ENCODE results near the gene MTX2.
"Not testable (repeated sequence)": the region's sequence is repeated elsewhere in the genome, so short reads cannot be mapped to it uniquely, and the experiment has no call there.

MTX2 gene

GRCh38 chr2:176291335-176291734, 22.1 kb downstream of the MTX2 start:
- no peak for DNase-seq

GRCh38 chr2:176291809-176292283, 22.6 kb downstream of the MTX2 start:
- no peak for DNase-seq

DNA sequence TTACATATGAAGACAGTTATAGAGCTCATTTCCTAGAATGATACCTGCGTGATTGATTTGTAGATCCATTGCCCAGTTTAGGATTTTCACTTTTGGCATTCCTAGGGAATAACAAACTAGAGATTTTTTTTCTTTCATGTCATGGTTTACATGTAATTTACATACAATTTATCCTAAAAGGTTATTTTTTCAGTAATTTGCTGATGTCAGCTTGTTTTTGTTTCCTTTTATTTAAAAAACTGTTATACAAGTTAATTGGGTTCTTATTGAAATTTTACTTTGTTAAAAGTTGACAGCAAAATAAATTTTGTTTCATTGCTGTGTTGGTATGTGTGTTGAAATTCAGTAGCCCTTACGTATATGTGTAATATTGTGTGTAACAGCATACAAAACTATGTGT, 23.4 kb downstream of the MTX2 start:
- no peak for DNase-seq

- no peak for DNase-seq
Measured at GRCh38 chr2:176293334-176293733, 24.1 kb downstream of the MTX2 start.

DNA sequence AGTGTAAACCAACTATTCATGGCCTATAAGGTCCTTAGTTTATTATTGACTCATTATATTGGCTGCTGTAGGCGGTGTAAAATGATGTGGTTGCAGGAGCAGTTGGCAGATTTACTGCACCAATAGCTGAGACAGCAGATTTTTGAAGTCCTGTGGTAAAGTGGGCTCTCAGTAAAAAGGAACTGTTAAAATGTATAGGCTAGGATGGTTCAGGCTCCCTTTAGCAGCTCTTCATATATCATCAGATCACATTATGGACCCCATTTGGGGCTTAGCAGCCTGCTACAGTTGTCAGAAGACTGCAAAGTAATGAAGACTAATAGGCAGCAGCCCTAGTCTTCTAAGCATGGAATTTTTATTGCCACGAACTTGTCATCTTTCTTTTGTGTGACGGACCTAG, 27.8 kb downstream of the MTX2 start:
- no peak for DNase-seq

GRCh38 chr2:176297737-176298136, 28.5 kb downstream of the MTX2 start:
- DNase-seq: no peak

DNA sequence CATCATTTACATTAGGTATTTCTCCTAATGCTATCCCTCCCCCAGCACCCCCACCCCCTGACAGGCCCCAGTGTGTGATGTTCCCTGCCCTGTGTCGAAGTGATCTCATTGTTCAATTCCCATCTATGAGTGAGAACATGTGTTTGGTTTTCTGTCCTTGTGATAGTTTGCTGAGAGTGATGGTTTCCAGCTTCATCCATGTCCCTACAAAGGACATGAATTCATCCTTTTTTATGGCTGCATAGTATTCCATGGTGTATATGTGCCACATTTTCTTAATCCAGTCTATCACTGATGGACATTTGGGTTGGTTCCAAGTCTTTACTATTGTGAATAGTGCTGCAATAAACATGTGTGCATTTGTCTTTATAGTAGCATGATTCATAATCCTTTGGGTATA, 36.8 kb downstream of the MTX2 start:
- not testable (repeated sequence) for DNase-seq

DNA sequence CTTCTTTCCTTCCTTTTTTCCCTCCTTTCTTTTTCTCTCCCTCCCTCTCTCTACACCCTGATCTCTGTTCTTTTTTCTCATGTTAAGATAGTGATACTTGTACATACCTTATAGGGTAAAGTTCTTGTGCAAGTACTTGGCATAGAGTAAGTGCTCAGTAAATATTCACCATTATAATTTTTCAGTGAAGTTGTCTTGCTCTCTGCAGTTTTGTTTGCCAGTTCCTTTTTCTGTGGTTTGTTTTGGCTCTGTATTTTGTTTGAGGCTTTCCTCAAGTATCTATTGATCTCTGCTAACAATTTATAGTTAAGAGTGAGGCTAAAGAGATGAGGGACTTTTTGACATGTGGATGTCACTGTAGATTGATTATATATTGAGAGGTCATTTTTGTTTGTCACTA, 48.0 kb downstream of the MTX2 start:
- DNase-seq: no peak

GRCh38 chr2:176317623-176318065, 48.4 kb downstream of the MTX2 start:
- no peak for DNase-seq

DNA sequence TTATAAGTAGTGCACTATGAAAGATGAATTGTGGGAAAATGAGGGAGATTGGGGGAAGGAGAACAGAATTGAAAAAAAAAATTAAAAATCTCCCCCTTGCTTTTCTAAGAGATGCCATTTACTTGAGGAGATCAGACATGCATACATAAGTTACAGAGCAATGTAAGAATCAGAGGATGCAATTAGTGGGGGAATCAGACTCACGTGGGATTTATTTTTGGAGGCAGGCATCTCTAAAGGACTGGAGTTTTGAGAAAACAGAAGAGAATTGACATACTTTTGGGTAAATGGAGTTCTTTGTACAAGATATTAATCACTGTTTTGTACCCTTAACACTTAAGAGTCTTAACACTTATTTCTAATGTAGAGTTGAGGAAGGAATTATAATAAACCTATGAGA, 52.7 kb downstream of the MTX2 start:
- DNase-seq: no peak

GRCh38 chr2:176324862-176325261, 55.6 kb downstream of the MTX2 start:
- DNase-seq: no peak

- DNase-seq: no peak
Measured at GRCh38 chr2:176325732-176326131, 56.5 kb downstream of the MTX2 start.

- no peak for DNase-seq
Measured at GRCh38 chr2:176328149-176328548, 58.9 kb downstream of the MTX2 start.

- DNase-seq: no peak
Measured at GRCh38 chr2:176330612-176331011, 61.4 kb downstream of the MTX2 start.

- DNase-seq: no peak
Measured at GRCh38 chr2:176331646-176332045, 62.4 kb downstream of the MTX2 start.

GRCh38 chr2:176334729-176335128, 65.5 kb downstream of the MTX2 start:
- DNase-seq: no peak

- DNase-seq: no peak
Measured at GRCh38 chr2:176338395-176338794, 69.2 kb downstream of the MTX2 start.

- no peak for DNase-seq
Measured at GRCh38 chr2:176339208-176339607, 70.0 kb downstream of the MTX2 start.

- DNase-seq: no peak
Measured at GRCh38 chr2:176356251-176356650, 87.0 kb downstream of the MTX2 start.

DNA sequence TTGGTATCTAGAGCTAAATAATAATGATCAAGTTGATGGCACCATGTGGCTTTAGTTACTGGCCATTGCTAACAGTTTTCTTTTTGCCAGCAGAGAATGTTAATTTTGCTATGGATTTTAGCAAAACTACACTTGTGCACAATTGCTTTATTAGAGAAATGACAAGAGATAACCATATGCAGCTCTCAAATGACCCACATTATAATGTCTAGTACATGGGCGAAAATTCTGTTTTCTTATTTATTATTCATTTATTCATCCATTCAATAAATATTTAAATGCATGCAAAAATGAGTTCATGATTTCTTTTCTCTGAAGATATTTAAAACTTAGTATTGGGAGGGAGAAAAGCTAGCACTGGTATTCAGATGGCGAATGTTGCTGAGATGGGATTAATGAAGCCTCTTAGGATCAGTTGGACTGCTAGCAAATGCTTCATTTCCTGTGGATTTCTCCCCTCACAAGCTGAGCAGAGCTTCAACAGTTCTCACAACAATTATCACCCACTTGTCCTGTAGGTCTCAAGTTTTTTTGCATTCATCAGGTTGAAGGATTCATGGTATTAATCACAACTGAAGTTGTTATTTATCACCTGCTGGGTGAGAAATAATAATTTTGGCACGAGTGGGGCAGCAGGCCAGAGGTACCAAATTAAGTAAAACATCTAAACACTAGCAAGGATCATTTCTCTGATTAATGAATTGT, 95.2 kb downstream of the MTX2 start:
- DNase-seq: no peak

DNA sequence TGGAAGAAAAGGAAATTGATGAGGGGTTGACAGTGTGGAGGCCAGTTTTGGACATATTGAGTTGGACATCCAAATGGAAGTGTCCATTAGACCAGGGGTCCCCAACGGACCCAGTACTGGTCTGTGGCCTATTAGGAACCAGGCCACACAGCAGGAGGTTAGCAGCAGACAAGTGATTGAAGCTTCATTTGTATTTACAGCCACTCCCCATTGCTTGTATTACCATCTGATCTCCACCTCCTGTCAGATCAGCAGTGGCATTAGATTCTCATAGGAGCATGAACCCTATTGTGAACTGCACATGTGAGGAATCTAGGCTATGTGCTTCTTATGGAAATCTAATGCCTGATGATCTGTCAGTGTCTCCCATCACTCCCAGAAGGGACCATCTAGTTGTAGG, 99.1 kb downstream of the MTX2 start:
- DNase-seq: no peak

DNA sequence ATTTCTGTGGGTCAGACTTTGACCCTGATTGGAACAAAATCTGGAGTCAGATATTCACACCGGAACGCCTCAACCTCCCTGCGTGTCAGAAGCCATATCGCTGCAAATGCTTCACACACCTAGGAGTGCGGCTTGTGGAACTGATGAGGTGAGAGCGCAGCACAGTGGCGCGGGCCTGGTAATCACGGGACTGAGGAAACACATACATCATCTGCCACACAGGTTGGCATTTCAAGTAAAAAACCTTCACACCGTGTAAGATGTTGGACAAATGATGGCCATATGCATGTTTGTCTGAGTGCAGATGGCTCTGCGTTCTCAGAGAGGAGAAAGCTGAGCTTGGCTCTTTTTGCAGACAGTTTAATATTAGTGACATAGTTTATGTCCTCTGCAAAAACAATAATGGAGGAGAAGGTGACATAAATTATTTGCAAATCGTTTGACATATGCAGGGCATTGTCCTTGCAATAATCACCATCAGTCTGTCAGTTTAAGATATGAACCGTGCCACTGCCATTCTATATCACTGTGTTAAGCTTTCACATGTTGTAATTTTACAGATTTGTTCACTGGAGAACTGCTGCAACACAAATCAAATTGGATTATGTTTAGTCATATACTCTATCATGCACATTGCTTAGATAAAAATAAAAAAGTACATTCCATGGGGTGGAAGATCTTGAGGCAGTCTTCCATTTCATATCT, 101.4 kb downstream of the MTX2 start:
- DNase-seq: no peak

GRCh38 chr2:176373155-176373554, 103.9 kb downstream of the MTX2 start:
- DNase-seq: not testable (repeated sequence)

DNA sequence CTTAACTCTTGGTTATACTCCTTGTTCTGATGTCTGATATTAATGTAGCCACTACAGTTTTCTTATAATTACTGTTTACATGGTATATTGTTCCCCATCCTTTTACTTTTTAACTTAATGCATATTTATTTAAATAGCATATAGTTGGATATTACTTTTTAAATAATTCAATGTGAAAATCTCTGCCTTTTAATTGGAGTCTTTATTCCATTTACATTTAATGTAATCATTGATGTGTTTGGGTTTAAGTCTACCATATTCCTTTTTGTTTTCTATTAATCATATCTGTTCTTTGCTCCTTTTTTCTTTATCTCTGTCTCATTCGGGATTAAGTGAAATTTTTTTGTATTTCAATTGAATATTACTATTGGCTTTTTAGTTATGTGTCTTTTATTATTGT, 109.1 kb downstream of the MTX2 start:
- DNase-seq: no peak

GRCh38 chr2:176380341-176380740, 111.1 kb downstream of the MTX2 start:
- no peak for DNase-seq
